SHP77 treated with DMSO at 0.1 percent for 48 hours (cell line): ENCODE results near the gene HYDIN.
"Not testable (repeated sequence)": the region's sequence is repeated elsewhere in the genome, so short reads cannot be mapped to it uniquely, and the experiment has no call there.

ENCODE experiments used
- DNase-seq: peaks from one replicate; lab custom pipeline; 2025; lab: John Stamatoyannopoulos, UW

The HYDIN gene

DNA sequence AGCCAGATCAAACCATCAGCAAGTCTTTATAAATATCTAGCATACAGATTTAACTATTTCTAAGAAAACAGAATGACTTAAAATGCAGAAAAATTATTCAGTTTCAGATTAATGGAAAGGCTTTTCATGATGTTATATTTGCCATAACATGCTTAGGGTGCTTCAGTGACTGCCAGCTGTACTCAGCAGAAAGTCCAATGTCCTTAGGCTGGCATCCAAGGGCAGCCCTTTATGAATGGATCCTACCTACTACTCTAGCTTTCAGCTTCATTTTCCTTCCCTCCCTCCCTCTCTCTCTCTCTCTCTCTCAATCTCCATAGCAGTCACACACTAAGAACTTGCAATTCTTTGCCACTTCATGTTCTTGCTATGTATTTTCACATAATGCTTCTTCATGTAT, 124.6 kb downstream of the HYDIN start:
- not testable (repeated sequence) for DNase-seq

DNA sequence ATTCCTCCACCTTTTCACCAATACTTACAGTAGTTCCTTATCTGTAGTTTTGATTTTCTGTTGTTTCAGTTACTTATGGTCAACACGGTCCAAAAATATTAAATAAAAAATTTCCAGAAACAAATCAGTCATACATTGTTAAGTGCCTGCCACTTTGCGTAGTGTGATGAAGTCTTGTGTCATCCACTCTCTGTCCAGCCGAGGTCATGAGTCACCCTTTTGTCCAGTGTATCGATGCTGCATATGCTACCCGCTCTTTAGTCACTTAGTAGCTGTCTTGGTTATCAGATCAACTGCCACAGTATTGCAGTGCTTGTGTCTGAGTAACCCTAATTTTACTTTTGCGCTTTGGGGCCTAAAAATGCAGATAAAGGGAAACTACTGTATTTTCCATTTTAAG, 146.9 kb downstream of the HYDIN start:
- DNase-seq = not testable (repeated sequence)

DNA sequence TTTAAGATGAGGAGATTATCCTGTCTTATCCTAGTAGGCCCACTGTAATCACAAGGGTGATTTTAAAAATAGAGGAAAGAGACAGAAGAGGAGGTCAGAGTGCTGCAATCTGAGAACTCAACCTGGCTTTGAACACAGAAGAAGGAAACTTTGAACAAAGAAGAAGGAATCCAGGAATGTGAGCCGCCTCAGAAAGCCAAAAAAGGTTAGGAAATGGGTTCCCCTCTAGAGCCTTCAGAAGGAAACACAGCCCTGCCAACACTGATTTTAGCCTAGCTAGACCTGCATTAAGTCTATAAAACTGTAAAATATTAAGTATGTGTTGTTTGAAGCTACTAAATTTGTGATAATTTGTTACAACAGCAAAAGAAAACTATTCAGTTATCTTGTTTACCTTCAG, 149.7 kb downstream of the HYDIN start:
- DNase-seq = not testable (repeated sequence)

GRCh38 chr16:71080262-71080661, 150.3 kb downstream of the HYDIN start:
- DNase-seq = not testable (repeated sequence)

- DNase-seq = not testable (repeated sequence)
Measured at GRCh38 chr16:71070651-71071050, 159.9 kb downstream of the HYDIN start.

GRCh38 chr16:71069842-71070241, 160.7 kb downstream of the HYDIN start:
- DNase-seq = not testable (repeated sequence)

GRCh38 chr16:71053897-71054609, 176.5 kb downstream of the HYDIN start:
- not testable (repeated sequence) for DNase-seq

- not testable (repeated sequence) for DNase-seq
Measured at GRCh38 chr16:71050307-71050706, 180.2 kb downstream of the HYDIN start.

- DNase-seq = not testable (repeated sequence)
Measured at GRCh38 chr16:71039368-71040111, 191.0 kb downstream of the HYDIN start.

DNA sequence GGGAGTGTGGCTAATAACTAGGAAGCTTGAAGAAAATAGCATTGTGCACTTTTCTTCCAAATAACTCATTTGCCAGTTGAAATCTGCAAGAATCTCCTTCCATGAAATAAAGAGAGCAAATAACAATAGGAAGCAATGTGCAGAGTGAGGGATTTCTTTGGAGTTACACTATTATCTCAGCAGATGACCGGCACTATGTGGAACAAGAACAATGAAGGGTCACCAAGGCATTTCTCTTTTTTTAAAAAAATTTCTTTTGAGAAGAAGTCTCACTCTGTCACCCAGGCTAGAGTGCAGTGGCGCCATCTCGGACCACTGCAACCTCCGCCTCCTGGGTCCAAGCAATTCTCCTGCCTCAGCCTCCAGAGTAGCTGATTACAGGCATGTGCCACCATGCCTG, 192.1 kb downstream of the HYDIN start:
- DNase-seq = not testable (repeated sequence)

GRCh38 chr16:71037987-71038386, 192.5 kb downstream of the HYDIN start:
- DNase-seq = not testable (repeated sequence)

DNA sequence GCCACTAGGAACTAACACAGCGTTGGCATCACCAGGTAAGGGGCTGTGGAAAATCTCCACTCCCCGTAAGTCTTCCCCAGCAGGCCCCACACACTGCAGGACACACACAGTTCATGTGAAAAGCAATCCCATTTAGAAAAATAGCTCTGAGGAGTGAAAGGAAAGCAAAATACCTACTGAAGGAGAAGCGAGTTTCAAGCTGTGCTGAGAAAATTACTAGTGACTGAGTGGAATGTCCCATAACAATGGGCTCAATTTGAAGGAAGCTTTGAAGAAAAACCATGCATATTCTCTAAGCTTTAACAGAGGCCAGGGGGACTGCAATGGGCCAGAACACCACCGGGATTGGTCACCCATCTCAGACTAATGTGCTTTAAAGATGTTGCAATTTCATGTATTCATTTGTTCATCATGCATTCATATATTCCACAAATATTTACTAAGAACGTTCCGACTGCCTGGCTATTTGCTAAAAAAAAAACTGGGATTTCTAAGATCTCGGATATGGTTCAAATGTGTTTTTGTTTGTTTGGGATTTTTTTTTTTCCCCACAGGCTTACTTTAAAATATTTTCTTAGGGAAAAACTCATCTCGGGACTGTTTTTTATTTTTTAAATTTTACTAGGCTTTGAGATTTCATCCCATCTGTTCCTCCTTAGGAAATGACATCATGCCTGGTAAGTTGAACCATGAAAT, 202.3 kb downstream of the HYDIN start:
- DNase-seq = not testable (repeated sequence)

GRCh38 chr16:71027511-71027910, 203.0 kb downstream of the HYDIN start:
- not testable (repeated sequence) for DNase-seq

GRCh38 chr16:71023851-71024439, 206.6 kb downstream of the HYDIN start:
- DNase-seq = not testable (repeated sequence)

- peak; percentile 52 for DNase-seq
Measured at GRCh38 chr16:71021961-71022537, 208.5 kb downstream of the HYDIN start.

- not testable (repeated sequence) for DNase-seq
Measured at GRCh38 chr16:71019067-71019682, 211.3 kb downstream of the HYDIN start.

DNA sequence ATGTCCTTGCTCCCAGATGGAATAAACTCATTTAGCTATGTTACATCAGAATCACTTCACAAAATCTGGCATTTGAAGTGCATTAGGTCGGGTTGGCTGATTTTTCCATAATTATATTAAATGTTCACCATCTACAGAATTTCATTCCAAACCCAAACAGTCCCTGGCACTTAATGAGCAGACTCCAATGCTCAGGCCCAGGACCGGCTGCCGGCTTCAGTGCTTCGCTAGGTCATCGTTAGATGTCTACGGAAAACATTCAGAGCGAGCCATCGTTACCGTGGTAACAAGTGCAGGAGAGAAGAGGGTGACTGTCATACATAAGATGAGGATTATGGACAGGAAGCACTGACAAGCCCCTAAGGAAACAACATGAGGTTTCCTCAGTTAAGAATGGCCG, 215.1 kb downstream of the HYDIN start:
- DNase-seq = not testable (repeated sequence)

- not testable (repeated sequence) for DNase-seq
Measured at GRCh38 chr16:71009440-71010223, 220.9 kb downstream of the HYDIN start.

DNA sequence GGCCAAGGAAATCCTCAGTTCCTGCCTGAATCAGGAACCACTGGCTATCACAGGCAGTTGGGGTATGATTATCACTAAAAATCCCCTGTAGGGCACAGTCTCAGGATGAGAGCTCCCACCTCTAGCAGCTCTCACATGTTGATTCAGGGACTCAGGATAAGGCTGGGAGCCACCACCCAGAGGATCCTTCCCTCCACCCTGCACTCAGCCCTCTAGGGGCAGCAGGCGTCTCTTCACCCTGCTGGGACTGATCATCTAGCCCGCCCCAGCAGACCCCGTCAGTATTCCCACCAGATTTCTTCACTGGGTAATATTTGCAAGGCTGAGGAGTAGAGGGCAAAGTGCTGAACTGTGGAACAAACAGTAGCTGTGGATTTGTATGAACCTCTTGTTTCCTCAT, 224.0 kb downstream of the HYDIN start:
- not testable (repeated sequence) for DNase-seq

- peak; percentile 40 for DNase-seq
Measured at GRCh38 chr16:70999735-71000134, 230.8 kb downstream of the HYDIN start.

- not testable (repeated sequence) for DNase-seq
Measured at GRCh38 chr16:70995799-70996198, 234.7 kb downstream of the HYDIN start.
